T-helper 2 cell treated with Interferon-gamma antibody and Interleukin-4, amounts not matched to agents 100 ng/mL and 5 ng/mL, for 36 hours (primary cell): ENCODE data around the gene PYDC1. TPM values are rescaled to one million over a fixed set of nuclear protein-coding genes. Genes with fewer than 3 reads are reported as not detected.
"Not testable (repeated sequence)": the region's sequence is repeated elsewhere in the genome, so short reads cannot be mapped to it uniquely, and the experiment has no call there.

Experiments
- intact Hi-C: fragments of 100-400 bp; cut with micrococcal nuclease; formaldehyde crosslinking; loops from one replicate; pipeline ENCODE4 v1.15.1; 2023
- total RNA-seq: library from RNA; stranded (reverse); gene quantifications from 2 replicates; pipeline ENCODE4 v1.2.3, GENCODE V29; 2022

The PYDC1 gene
- total RNA-seq: not detected in 2 replicates

- intact Hi-C loops: loop anchor here (5.0 kb wide), 1 partner anchor 36 kb away; no protein-coding TSS in a partner anchor
Measured at GRCh38 chr16:31216422-31217135, at the start of gene PYDC1. Gene PYDC1, minus strand, starts transcription at chr16:31217135. Its CDS starts 107 bp downstream, at chr16:31217028.

GRCh38 chr16:31265329-31266245, 48.7 kb upstream of the PYDC1 start:
- intact Hi-C loops: no loop called here

- intact Hi-C loops: loop anchor here (5.0 kb wide), 1 partner anchor 70 kb away; no protein-coding TSS in a partner anchor
Measured at GRCh38 chr16:31262084-31262483, 45.1 kb upstream of the PYDC1 start.

GRCh38 chr16:31260136-31260931, 43.4 kb upstream of the PYDC1 start:
- intact Hi-C loops: loop anchor here (5.0 kb wide), 1 partner anchor 72 kb away; no protein-coding TSS in a partner anchor

GRCh38 chr16:31258366-31258765, 41.4 kb upstream of the PYDC1 start:
- intact Hi-C loops: no loop called here

- intact Hi-C loops: no loop called here
Measured at GRCh38 chr16:31256466-31256865, 39.5 kb upstream of the PYDC1 start.

- intact Hi-C loops: loop anchor here (5.0 kb wide), 1 partner anchor 36 kb away; the partner anchor contains the start of gene PYDC1
Measured at GRCh38 chr16:31253642-31254045, 36.7 kb upstream of the PYDC1 start.

- intact Hi-C loops: loop anchor here (5.0 kb wide), 1 partner anchor 34 kb away; the partner anchor contains the start of gene PYDC1
Measured at GRCh38 chr16:31251435-31251834, 34.5 kb upstream of the PYDC1 start.

GRCh38 chr16:31250782-31251384, 33.9 kb upstream of the PYDC1 start:
- intact Hi-C loops: loop anchor here (5.0 kb wide), 1 partner anchor 34 kb away; the partner anchor contains the start of gene PYDC1

- intact Hi-C loops: no loop called here
Measured at GRCh38 chr16:31248344-31248743, 31.4 kb upstream of the PYDC1 start.

- intact Hi-C loops: no loop called here
Measured at GRCh38 chr16:31246296-31246695, 29.4 kb upstream of the PYDC1 start.

- intact Hi-C loops: not testable (repeated sequence)
Measured at GRCh38 chr16:31245598-31245997, 28.7 kb upstream of the PYDC1 start.

GRCh38 chr16:31243734-31244670, 27.1 kb upstream of the PYDC1 start:
- intact Hi-C loops: no loop called here

- intact Hi-C loops: no loop called here
Measured at GRCh38 chr16:31242206-31242605, 25.3 kb upstream of the PYDC1 start.

GRCh38 chr16:31238041-31238440, 21.1 kb upstream of the PYDC1 start:
- intact Hi-C loops: no loop called here

GRCh38 chr16:31229501-31229900, 12.6 kb upstream of the PYDC1 start:
- intact Hi-C loops: no loop called here

- intact Hi-C loops: no loop called here
Measured at GRCh38 chr16:31228206-31228605, 11.3 kb upstream of the PYDC1 start.

GRCh38 chr16:31225193-31225592, 8.3 kb upstream of the PYDC1 start:
- intact Hi-C loops: no loop called here
